Left colon (tissue), 2 donors: Measurements from ENCODE around the gene CHAF1A. TPM values are rescaled to one million over a fixed set of nuclear protein-coding genes. Genes with fewer than 3 reads are reported as not detected.

Experiments used
- ATAC-seq: fragments of 200-7000 bp; cut with Tn5 transposase; one replicate; pipeline ENCODE4 v1.9.1; 2020; ENCODE audit warnings: mild to moderate bottlenecking, moderate library complexity
- DNase-seq, 2 donors: peaks; one replicate each; pipeline ENCODE4 v3.0.0-alpha.2; 2020
- intact Hi-C, 2 donors: fragments of 100-400 bp; cut with DNase I in 1 of 2; cut with micrococcal nuclease in 1 of 2; formaldehyde crosslinking; loops; one replicate each; pipeline versions ENCODE4 v1.11.2 to v1.14.0; 2022; cut with DNase I, micrococcal nuclease
- long read RNA-seq: library from polyadenylated mRNA; unstranded; transcript quantifications from one replicate; pipeline ENCODE4 v2.0.0, GENCODE V29; 2021
- total RNA-seq, 2 donors: library from RNA; stranded (reverse); fragmentation: NEBNext Ultra II Directional; extraction: Animal tissue kit (Norgen Biotek cat#: 25700); gene quantifications; one replicate each; pipeline ENCODE4 v1.2.1, GENCODE V29; 2021
- donor health status: DM: no; HTN: no; CAD: no.
- donor health status: DM: yes; HTN: yes; CAD: no.

The CHAF1A gene, protein sequence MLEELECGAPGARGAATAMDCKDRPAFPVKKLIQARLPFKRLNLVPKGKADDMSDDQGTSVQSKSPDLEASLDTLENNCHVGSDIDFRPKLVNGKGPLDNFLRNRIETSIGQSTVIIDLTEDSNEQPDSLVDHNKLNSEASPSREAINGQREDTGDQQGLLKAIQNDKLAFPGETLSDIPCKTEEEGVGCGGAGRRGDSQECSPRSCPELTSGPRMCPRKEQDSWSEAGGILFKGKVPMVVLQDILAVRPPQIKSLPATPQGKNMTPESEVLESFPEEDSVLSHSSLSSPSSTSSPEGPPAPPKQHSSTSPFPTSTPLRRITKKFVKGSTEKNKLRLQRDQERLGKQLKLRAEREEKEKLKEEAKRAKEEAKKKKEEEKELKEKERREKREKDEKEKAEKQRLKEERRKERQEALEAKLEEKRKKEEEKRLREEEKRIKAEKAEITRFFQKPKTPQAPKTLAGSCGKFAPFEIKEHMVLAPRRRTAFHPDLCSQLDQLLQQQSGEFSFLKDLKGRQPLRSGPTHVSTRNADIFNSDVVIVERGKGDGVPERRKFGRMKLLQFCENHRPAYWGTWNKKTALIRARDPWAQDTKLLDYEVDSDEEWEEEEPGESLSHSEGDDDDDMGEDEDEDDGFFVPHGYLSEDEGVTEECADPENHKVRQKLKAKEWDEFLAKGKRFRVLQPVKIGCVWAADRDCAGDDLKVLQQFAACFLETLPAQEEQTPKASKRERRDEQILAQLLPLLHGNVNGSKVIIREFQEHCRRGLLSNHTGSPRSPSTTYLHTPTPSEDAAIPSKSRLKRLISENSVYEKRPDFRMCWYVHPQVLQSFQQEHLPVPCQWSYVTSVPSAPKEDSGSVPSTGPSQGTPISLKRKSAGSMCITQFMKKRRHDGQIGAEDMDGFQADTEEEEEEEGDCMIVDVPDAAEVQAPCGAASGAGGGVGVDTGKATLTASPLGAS
- total RNA-seq = 10 to 100 TPM in 1 of 2 donors, 1 to 10 TPM in 1; 10.0 to 15.5 TPM
- long read RNA-seq, partial matches to known transcripts = 10 of 12 reads
- long read RNA-seq, other reads (novel, unspliced or antisense) = 0 of 12 reads

DNA sequence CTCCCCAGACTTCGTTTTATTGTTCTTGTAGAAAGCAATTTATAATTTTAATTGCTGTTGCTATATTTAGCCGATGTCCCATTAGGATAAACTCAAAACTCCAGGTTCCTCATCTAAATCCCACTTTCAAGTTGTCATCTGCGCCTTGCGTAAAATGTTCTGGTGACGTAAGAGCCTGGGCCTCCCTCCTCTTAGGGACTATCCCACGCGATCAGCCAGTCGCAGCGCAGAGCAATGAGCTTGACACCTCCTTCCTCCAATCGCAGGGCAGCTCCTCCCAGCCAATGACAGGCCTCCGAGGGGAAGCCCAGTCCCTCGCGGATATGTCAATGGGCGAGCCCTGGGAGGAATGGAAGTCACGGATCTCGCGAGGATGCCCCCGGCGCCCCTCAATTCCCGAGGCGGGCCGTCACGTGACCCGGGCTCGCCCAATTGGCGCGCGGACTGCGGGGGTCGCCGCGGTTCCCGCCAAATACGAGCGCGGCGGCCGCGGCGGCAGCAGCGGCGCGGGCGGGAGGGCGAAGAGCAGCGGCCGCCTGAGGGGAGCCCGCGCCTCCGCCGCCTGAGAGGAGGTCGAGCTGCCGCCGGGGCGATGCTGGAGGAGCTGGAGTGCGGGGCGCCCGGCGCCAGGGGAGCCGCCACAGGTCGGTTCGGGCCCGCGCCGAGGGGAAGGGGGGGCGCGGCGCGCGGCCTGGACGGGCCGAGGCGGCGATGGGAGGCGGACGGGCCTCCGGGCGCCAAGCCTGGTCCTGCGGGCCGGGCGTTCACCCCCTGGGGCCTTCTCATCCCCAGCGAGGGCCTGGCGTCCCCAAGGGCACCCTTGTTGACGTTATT is at the start of gene CHAF1A:
TSS of gene CHAF1A (plus strand) at position 470 of the 834 bp plus-strand sequence. CDS start at position 593, 123 bp downstream.
- intact Hi-C loops = no loop called here
- ATAC-seq (peak; percentile 88), DNase-seq (peak; percentile 99 to 100)

DNA sequence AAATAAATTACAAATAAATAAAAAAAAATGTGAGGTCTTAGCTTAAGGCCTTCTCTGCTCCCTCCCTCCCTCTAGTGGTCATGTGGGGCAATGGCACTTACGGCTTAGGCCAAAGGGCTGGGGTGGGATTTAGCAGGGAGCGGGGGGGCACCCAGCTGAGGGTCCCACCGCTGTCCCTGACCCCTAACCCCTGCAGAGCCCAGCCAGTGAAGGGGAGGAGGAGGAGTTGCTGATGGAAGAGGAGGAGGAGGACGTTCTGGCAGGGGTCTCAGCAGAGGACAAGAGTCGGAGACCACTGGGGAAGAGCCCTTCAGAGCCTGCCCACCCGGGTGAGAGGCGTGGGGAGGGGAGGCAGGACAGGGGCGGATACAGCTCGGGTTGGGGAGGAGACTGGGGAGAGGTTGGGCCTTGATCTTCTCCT is 49.7 kb upstream of the CHAF1A start:
- intact Hi-C loops = loop anchor here in 1 of 2 donors (5.0 kb wide), 1 partner anchor 85 kb away; no protein-coding TSS in a partner anchor
- peak in 1 of 2 donors; percentile 65 for DNase-seq
- peak; percentile 65 for ATAC-seq

DNA sequence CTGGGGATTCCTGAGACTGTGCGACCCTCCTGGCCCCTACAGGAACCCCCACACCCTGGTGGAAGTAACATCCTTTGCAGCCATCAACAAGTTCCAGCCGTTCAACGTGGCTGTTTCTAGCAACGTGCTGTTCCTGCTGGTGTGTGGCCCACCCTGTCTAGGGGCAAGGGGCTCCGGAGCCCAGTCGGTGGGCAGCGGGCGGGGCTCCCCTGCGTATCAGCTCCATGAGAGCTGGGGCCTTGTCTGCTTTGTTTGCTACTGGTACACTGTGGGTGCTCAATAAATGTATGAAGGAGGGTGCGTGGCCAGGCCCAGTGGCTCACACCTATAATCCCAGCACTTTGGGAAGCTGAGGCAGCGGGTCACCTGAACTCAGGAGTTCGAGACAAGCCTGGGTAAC is 48.2 kb upstream of the CHAF1A start:
- intact Hi-C loops = loop anchor here in 1 of 2 donors (5.0 kb wide), 1 partner anchor 87 kb away; no protein-coding TSS in a partner anchor

DNA sequence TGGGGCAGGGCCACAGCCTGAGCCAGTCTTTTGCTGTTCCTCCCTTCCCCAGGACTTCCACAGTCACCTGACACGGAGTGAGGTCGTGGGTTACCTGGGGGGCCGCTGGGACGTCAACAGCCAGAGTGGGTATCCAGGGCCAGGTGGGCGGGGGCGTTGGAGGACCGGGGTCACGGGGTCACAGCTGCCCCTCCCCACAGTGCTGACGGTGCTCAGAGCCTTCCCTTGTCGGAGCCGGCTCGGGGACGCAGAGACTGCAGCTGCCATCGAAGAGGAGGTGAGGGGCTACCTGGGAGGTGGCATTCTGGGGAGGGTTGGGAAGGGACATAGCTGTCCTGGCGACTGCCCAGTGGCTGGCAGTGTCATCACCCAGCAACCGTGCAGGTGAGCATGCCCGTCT is 47.5 kb upstream of the CHAF1A start:
- intact Hi-C loops = loop anchor here in 1 of 2 donors (5.0 kb wide), 1 partner anchor 88 kb away; no protein-coding TSS in a partner anchor
- no peak for ATAC-seq
- no peak for DNase-seq

More for the DNA sequence above, 48.2 kb upstream of the CHAF1A start:
- ATAC-seq (no peak), DNase-seq (no peak)

DNA sequence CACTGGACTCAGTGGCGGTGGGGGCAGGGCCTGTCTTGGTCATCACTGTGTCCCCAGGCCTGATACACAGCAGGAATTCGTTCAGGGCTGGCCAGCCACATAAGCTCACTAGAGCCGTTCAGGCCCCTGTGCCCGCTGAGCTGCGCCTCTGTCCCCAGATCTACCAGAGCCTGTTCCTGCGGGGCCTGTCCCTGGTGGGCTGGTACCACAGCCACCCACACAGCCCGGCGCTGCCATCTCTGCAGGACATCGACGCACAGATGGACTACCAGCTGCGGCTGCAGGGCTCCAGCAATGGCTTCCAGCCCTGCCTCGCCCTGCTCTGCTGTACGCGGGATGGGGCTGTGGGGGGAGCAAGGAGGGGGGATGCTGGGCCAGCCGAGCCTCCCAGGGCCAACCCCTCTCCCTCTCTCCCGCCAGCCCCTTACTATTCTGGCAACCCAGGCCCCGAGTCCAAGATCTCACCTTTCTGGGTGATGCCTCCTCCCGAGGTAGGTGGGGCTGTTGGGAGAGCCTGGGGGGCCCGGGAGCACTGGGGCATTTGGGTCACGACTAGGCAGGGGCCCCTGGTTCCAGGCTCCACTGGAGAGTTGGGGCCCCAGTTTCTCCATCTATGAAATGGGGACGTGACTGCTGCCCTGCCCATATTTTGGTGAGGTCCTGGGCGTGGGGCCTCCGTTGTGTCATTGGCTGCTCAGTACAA is 45.2 kb upstream of the CHAF1A start:
- intact Hi-C loops = no loop called here

DNA sequence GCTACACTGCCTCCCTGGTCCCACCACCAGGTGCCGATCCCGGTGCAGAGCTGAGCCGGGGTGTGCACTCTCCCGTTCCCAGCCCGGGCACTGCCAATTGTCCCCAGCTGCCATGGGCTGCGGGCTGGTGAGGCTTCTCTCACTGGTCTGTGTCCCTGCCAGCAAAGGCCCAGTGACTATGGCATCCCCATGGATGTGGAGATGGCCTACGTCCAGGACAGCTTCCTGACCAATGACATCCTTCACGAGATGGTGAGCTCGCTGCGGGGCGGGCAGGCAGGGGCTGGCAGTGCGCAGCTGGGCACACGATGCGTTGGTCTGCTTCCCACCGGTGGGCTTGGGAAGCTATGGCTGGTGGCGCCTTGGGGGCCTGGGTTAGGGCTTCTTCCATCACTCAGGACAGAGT is 44.5 kb upstream of the CHAF1A start:
- no peak for DNase-seq
- ATAC-seq = no peak
- intact Hi-C loops = no loop called here

More for the DNA sequence above, 45.2 kb upstream of the CHAF1A start:
- DNase-seq = no peak
- ATAC-seq = no peak

DNA sequence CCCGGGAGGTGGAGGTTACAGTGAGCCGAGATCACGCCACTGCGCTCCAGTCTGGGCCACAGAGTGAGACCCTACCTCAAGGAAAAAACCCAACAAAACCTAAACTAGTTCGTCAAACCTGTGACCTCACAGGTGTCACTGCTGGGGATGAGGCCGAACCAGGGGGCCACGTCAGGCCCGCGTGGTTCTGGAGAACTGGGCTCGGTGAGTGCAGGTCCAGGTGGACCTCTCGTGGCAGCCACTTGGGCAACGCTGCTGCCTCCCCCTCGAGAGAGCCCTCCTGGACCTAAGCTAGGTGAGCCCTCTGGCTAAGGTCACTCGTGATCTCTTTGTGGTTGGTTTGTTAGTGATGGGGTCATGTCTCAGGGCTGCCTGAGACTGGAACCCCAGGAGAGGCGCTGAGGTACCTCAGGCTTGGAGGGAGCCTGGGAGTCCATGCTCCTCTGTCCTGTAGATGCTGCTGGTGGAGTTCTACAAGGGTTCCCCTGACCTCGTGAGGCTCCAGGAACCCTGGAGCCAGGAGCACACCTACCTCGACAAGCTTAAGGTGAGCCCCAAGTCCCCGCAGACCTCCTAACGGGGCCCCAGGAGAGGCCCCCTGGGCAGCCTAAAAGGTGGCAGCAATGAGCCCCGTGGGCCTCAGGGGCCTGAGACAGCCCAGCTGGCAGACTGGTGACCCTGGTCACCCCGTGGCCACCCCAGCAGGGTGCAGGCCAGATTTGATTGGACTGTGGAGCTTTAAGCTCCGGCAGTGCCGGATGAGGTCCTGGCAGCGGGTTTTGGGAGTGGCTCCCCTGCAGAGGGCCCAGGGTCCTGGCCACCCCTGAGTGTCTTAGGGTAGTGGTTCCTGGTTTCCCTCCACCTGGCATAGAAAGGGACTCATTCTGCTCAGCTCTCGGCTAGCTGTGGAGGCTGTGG is 43.5 kb upstream of the CHAF1A start:
- intact Hi-C loops = no loop called here
- no peak for ATAC-seq
- no peak for DNase-seq

DNA sequence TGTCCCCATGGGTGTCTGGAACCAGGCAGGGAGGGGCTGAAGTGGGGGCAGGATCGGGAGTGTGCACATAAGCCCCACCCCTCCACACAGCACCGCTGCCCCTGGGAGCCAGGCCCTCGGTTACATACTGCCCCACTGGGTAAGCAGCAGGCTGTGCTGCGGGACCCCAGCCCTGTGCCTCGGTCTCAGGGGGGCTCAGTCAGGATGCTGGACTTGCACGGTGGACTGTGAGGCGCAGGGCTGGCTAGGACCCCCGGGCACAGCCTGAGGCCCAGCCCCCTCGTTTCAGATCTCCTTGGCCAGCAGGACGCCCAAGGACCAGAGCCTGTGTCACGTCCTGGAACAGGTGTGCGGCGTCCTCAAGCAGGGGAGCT is 42.8 kb upstream of the CHAF1A start:
- intact Hi-C loops = no loop called here
- no peak for DNase-seq

DNA sequence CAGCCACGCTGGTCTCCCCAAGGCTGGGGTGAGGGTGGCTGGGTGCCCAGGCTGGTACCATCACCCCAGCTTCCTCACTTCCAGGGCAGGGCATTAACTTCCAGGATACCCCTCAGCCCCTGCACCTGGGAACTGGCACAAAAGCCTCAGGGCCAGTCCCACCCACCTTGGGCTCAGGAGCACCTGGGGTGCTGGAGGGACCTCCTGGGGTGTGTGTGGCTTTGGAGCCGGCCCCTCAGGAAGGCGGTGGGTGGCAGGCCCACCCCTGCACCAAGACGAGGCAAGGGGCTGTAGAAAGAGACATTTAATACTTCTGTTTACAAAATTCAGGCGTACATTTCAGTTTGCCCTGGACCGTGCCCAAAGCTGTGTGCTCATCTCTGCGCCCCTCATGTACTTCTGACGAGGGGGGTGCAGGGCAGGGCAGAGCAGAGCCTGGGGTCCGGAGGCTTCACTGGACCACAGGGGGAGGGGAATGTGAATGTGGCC is 42.3 kb upstream of the CHAF1A start:
- DNase-seq = no peak
- intact Hi-C loops = no loop called here
- ATAC-seq = no peak

More for the DNA sequence above, 42.8 kb upstream of the CHAF1A start:
- ATAC-seq = peak; percentile 7

DNA sequence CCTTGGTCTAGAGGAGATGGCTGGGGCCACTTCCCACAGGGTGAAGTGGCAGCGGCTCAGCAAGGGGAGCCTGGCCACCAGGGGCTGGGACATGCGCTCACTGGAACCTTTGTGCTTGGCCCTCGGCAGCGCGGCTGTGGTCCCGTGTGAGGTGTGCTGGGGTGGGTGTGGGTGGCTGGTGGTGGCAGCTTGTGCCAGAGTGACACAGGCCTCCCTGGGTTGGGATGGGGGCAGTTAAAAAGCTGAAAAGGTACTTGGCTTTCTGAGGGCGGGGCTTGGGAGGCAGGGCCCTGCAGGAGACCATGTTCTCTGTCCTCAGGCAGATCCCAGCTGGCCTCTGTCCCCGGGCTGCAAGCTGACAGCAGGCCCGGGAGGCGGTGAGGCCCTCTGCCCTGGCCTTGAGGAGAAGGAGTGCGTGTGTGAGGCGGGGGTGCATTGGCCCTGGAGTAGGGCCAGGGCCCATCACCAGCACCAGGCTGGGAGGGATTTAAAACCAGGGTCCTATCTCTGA is 41.7 kb upstream of the CHAF1A start:
- DNase-seq (no peak), ATAC-seq (peak; percentile 4)
- intact Hi-C loops = no loop called here

DNA sequence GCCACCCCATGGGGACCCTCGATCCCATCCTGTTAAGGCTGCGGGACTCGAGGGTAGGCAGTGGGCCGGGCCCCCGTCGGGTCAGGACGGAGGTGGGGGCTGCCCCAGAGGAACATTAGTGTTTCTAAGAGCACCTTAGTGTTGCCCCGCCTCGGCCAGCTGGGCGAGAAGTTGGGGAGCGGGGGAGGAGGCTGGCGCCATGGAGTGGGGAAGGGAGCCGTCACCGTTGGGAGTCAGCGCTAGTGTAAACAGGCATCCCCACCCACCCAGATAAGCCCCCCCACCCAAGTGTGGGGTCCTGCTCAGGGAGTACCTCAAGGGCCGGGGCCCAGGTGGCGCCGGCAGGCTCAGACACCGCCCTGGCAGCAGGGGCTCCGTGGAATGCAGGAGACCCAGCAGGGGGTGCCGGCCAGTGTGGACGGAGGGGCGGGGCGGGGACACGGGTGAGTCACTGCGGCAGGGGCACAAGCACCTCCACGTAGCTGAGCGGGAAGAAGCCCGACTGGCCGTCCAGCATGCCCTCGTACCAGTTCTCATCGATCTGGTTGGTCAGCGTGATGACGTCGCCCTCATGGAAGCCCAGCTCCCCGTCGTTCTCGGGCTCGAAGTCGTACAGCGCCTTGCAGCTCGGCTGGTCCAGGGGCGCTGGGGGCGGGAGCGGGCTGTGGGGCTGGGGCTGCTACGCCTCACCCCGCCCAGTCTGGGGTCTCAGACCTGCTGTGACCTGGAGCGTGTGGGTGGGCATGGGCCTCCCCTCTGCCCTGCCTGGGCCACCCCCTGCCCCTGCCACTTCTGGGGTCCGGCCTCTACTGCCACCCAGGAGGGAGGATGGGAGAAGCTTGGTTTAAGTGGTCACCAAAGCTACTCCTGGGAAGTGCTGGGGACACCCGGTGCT is 41.0 kb upstream of the CHAF1A start:
- no peak for DNase-seq
- intact Hi-C loops = no loop called here
- ATAC-seq = no peak

DNA sequence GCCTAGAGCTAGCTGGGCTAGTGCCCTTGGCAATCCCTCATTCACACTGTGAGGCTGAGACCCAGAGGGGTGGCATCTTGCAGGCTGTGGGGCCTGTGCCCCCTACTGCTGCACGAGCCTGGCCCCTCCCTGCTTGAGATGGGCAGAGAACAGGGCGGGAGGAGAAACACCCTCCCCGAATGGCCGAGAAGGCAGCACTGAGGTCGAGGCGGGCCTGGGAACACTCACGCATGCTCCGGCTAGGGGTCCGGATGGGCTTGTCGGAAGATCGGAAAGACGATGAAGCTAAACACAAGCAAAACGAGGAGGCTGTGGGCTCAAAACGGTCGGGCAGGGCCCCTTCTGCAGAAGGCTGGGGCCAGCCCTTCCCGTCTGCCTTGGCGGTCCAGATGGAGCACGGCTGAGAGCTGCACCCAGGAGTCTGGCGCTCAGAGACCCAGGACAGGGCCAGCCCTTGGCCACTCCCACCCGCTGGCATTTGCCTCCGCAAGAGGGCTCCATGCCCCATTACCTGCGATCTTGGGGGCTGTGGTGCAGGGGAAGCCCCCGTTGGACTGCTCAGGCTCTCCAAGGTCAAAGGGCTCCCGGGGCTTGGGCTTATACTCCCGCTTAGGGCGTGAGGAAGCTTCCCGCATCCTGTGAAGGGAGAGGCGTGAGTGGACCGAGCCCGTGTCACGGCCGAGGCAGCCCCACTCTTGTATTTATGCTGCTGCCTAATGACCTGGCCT is 40.2 kb upstream of the CHAF1A start:
- intact Hi-C loops = no loop called here
- DNase-seq (no peak), ATAC-seq (peak; percentile 4)

DNA sequence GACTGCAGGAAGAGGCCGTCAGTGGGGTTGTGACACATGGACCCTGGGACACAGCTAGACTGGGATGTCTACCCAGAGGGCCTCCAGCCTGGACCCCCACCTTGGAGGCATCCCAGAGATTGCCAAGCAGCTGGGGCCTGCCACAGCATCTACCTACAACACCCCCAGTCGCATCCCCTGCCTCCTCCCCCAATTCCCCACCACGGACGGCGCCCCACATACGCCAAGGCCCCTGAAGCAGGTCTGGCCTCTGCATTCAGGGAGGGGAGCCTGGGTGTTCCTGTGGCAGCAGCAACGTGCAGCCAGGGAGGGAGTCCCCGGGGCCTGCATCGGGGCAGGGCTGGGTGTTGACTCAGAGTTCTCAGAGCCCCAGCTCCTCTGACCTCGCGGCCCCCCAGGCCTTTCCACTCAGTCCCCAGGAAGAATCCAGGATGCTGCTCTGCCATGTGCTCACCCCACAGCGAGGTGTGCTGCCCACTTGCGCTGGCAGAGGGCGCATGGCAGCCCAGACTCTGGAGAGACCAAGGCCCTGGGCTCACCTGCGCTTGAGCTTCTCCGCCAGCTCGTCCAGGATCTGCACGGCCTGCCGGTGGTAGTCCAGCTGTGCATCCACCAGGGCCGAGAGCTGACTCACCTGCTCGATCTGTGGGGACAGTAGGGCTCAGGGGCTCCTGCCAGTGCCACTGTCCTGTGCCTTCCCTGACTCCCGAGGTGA is 39.5 kb upstream of the CHAF1A start:
- intact Hi-C loops = no loop called here
- DNase-seq (no peak), ATAC-seq (peak; percentile 16)

DNA sequence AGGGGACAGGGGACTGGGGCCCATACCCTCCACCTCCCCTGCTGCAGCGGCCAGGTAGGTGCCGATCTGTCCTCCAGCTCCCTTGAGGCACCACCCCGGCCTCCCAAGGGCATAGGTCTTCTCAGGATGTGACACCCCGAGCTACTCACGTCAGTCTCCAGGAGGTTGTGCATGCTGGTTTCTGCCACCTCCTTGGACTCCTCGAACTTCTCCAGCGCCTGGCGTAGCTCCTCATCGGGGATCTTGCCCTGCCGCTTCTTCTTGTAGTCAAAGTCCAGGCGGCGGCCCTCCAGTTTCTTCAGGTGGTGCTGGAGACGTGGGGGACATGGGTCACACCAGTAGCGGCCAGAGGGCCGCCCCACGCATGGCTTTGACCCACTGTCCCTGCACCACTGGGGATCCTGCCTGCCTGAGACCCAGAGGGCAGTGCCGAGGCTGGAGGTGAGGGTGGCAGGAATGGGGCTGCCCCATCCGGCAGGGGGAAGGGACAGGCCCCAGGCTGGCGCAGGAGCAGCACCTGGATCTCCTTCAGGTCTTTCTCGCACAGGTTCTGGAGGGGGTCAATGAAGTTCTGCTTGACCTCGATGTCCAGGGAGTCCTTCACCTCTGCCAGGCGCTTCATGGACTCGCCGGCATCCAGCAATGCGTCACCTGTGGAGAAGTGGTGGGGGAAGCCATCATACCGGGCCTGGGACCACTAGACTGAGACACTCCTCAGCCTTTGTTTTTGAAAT is 38.7 kb upstream of the CHAF1A start:
- ATAC-seq = no peak
- intact Hi-C loops = no loop called here
- no peak for DNase-seq
